Stimulated activated CD4-positive, alpha-beta T cell treated with anti-CD3 and anti-CD28 coated beads, TNF-alpha, amount 100 ng/mL, for 48 hours (primary cell): ENCODE measurements around the gene SMYD3.

Experiments used
- DNase-seq, 3 donors: peaks; one replicate each; pipeline ENCODE4 v3.0.0-alpha.2; 2020; ENCODE audit warnings: low read depth in 3 of 3

Gene SMYD3

DNA sequence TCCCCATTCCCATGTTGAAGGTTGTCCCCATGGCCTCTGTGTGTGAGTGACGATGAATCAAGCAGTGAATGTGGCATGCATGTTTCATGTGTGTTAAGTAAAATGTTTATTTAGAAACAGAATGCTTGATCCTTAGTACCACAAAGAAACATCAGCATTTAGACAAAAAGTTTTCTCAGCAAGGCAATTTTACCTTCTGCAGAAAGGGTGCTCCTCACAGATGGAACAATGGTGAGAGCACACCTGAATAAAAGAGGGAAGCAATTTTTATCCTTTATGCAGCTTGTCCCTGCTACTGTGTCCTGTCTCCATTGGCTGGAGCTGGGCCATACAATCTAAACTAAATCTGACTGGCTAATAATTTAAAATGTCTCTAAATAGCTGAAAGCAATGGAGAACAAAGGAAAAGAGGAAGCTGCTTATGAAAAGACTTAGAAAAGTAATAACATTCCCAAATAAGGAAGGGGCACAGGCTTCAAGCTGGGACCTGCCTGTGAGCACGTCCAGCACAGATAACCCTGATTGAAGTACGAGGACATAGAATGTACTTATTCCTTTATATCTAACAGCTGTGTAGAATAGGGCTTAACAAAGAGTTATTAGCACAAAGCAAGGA, 8.4 kb upstream of the SMYD3 start:
- DNase-seq: no peak

DNA sequence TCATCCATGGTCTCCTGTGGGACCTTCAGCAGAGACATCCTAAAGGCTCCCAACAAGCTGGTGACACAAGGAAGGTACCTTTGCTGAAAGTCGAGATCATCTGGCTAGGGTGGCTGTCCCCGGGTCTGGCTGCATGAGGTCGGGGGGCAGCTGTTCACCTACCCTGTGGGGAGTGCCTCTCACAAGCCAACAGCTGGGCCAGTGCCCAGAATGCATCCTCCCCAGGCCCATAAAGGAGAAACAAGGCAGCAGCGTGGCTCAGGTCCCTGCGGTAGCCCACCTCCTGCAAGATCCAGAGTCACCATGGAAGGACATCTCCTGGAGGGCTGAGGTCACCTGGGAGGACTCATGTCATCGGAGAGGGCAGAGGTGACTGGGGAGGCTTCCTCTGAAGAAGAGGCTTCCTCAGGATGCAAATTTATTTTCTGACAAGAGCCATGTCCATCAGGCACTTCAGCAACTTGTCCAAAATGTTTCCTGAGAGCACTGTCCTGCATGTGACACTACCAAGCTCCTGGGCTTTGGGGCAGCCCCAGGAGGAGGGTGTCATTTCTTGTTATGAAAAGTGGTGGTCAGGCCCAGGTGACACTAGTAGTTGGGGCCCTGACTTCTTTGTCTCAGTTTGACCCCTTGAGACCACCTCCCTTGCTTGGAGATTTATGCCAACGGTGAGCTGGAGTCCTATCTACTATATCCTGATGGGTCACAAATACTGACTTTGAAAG, 6.7 kb upstream of the SMYD3 start:
- DNase-seq: no peak

DNA sequence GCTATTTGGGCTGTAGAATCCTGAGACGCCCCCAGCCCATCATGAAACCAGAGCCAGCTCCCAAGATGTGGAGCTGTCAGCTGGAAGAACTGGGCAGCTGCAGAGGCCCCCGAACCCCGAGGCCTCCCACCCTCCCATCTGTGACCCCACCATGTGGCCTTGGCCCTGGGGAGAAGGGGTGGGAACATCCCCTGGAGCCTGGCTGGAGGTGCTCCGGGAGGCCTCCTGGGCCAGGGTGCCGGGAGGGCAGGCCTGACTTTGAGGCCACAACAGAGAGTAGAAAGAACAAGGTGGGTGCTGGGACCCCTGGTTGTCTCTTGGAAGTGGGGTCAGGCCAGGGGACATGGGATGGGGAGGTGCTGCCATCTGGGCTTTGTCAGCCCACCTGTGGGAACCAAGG, 6.0 kb upstream of the SMYD3 start:
- DNase-seq: no peak

DNA sequence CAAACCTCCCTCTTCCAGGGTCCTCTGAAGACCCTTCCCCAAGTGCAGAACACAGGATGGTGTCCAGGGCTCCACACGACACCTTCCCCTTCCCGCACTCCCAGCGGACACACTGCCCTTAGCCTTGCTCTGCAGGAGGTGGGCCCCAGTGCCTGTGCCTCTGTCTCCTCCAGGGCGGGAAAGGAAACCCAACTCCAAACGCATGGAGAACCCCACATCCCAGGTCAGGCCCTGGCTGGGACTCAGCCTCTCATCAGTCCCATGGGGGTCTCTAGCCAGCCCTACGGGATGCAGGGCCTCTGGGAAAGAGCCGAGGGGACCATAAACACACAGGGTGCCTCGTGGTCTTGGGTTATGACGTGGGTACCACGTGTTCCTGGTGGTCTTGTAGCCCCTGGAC, 5.6 kb upstream of the SMYD3 start:
- no peak for DNase-seq

DNA sequence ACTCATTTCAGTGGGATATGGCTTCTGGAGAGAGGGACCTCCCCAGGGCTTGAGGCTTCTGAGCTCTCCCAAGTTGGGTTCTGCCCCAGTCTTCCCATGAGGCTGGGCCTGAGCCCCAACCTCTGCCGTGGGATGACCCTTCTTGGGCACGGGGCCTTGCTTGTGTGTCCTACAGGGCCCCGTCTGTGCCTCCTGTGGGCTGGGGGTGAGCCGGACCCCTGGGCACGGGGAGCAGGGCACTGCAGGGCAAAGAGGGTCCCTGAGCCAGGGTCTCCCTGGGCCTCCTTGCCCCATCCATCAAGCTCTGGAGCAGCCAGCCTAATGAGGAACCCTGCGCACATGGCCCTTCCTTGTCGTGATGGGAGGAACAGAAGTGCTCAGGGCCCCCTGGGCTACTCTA, 5.2 kb upstream of the SMYD3 start:
- DNase-seq: no peak

DNA sequence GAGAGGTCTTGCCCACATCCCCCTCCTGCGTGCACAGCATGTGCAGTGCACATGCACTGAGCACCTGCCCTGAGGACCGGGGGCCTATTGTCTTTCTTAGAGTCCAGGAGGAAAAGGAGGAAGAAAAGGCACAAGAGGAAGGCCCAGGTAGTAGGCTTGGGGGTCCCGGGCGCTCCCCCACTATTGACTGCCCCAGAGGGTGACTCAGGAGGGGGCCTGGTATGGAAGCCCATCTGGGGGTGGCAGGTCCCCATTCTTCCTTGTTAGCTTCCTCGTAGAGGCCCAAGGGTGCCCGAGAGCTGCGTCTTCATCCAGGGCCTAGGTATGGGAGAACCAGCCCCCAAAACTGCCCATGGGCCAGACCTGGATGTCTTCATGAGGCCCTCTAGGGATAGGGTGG, 4.1 kb upstream of the SMYD3 start:
- no peak for DNase-seq

DNA sequence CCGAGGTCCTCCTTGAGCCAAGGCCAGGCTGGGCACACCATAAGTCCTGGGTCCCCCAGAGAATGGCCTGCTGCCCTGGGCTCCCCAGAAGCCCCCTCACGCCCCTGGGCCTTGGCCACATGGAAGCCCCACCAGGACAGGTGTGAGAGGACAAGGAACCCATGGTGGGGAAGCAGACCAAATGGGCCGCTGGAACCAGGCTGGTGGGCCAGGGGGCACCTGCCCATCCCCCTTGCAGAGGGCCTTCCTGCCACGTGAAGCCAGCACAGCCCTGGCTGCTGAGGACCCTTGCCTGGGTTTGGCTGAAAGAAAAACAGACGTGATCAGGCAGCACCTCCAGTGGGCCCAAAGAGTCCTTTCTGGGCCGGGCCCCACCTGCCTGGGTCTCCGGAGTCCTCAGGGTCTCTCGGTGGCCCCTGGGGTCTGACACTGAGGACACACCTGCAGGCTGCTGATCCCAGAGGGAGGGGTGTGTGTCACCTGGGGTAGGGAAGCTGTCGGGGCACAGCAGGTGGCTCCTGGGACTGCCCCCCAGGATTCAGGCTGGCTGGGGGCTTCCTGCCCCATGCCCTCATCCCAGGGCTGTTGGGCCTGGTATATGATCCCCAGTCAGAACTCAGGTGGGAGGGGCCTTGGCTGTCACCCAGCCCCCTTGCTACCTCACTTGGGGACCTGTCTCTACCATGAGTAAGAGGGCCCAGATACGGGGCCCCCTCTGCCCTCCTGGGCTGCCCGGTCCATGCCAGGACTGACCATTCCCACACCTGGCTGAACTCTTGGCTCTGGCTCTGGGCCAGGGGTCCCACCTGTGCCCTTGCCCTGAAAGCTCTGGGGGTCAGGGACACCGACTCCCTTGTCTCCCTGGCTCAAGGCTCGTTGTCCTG, 3.3 kb upstream of the SMYD3 start:
- DNase-seq: no peak

DNA sequence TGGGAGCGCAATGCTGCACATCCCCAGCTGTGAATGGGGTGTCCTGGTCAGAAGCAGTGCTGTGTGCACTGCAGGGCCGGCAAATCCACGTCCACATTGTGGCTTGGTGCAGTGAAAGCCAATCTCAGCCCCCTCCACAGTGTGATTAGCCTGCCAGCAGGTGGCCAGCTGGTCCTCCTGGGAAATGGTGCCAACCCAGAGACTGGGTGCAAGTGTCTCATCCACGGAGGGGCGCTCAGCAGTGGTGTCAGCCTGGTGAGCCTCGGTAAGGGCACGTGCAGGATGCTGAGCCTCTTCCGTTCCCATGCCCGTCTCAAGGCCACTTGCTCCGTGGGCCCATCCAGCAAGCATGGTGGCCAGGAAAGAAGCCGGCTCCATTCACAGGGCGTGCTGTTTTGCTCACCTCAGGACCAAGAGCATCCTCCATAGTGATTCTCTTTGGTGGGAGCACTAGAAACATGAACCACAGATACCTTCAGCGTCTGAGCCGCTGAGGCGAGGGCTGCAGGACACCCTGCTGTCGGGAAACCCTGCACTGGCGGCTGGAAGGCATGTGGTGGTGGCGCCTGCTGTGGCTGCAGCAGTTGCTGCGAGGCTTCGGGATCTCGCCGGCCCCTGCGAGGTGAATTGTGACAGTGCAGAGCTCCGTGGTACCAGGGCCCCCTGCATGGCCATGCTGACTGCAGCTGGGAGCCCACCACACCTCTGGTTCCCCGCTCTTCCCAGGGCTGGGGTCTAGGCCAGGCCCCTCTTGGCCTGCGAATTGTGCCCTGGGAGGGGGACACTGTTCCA, 2.0 kb upstream of the SMYD3 start:
- no peak for DNase-seq

DNA sequence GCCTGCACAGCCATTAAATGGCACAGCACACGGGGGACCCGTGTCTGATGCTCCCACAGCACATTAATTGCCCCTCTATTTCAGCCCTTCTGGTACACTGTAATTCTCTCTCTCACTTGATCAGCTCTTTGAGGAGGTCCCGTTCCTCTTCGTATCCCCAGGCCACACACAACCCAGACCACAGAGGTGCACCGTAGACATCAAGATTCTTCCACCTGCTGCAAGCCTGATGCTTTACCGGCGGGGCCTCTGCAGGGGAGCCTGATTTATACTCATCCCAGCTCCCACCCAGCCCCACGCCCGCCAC, 759 bp downstream of the SMYD3 start:
- no peak for DNase-seq

DNA sequence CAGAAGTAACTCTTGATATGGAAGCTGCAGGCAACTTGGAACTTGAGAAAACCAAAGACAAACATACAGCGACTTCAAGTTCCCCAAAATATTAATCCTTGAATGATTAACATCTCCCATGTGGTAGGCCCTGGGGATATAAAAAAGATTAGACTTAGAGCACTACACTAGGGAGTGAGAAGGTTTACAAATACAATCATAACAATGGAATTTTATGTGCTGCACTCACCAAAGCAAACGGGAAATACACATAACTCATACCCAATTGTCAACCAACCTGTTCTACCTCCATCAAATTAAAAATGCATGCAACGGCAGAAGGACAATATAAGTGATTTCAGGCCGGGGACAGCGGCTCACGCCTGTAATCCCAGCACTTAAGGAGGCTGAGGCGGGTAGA, 3.7 kb downstream of the SMYD3 start:
- DNase-seq: no peak

DNA sequence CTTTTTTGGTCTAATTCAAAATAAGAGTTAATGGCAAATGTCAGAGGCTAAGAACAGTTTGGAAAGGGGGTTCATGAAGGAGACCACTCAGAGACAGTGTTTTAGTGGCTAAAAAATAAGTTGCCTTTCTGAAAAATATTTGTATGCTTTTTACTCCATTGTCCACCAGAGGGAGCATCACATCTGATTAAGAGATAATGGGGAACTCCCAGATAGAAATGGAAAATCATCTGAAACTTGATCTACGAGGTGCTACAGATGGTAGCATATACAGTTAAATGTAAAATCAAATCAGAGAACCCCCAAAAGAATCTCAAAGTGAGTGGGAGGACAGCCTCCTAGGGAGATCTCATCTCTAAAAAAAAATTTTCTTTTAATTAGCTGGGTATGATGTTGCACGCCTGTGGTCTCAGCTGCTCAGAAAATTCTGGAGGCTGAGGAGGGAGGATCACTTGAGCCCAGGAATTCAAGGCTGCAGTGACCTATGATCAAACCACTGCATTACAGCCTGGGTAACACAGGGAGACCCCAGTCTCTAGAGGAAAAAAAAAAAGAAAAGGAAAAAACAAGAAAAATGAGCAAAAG, 9.7 kb downstream of the SMYD3 start:
- DNase-seq: no peak

DNA sequence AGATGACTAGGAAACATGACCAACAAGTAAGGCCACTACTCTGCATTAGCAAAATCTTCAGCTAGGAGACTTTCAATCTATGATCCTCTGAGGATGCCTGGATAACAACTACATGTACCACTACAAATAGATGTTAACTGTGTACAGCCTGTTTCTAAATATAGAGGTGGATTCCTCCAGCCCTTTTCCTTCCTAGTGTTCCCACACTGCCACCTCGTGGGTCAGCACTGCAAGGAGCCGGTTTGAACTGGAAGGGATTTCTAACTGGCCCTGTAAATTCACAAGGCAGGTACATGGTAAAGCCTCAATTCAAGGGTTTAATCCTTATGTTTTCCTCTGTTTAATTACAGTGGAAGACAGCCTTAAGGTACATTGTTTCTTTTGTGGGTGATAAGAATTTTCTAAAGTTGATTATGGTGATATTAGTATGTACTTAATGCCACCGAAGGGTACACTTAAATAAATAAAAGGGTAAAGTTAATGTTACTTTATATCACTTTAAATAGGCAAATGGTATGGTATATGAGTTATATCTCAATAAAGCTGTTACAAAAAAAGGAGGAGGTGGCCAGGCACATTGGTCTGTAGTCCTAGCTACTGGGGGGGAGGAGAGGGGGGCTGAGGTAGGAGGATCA, 14.4 kb downstream of the SMYD3 start:
- DNase-seq: peak in 2 of 3 donors; percentile 23 to 45

DNA sequence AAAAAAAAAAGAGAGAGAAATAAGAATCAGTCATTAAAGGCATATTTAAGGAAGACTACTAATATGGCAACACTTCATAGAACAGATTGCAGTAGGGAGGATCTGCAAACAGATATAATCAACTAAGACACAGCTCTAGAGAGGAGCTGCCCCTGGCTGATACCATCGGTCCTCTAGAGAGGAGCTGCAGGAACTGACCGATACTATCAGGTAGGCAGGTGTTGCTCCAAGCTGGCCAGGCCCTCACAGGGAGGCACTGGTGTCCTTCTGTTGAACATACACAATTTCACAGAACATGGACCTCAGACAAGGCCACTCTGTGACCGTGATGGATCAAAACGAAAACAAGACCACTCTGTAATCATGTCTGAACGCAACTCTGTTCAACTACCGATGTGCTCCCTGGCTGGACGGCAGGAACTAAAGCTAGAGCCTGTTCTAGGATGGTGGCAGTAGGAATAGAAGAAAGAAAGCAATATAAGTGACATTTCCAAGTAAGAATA, 15.5 kb downstream of the SMYD3 start:
- no peak for DNase-seq

DNA sequence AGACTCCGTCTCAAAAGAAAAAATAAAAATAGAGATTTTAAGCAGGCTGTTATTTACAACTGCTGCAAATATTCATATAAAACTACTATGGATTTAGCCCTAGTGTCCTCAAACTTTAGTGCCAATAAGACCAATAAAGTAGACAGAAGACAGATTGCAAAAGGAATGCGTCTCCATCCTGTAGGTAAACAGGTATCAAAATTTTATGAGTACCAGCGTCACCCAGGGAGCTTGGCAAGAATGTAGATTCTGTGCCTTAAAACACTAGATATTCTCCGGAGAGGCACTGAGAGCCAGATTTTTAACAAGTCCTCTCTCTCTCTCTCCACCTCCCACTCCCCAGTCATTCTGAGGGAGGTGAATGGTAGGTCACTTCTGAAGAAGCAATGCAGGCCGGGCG, 18.4 kb downstream of the SMYD3 start:
- DNase-seq: no peak

DNA sequence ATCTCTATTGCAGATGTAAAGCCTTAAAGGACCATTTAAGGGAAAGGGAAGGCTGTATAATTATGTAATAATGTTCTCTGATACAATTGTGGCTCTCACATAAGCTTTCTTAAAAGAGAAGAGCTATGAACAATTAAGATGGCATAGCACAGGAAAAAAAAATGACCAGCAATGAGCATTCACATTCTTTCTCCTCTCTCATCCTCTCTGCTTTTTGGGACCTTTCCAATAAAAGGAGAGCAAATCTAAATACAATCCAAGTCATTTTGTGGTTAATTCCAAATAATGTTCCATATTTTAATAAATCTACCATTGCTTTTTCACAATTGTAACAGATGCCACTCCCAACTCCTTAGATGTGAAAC, 23.5 kb downstream of the SMYD3 start:
- DNase-seq: no peak

DNA sequence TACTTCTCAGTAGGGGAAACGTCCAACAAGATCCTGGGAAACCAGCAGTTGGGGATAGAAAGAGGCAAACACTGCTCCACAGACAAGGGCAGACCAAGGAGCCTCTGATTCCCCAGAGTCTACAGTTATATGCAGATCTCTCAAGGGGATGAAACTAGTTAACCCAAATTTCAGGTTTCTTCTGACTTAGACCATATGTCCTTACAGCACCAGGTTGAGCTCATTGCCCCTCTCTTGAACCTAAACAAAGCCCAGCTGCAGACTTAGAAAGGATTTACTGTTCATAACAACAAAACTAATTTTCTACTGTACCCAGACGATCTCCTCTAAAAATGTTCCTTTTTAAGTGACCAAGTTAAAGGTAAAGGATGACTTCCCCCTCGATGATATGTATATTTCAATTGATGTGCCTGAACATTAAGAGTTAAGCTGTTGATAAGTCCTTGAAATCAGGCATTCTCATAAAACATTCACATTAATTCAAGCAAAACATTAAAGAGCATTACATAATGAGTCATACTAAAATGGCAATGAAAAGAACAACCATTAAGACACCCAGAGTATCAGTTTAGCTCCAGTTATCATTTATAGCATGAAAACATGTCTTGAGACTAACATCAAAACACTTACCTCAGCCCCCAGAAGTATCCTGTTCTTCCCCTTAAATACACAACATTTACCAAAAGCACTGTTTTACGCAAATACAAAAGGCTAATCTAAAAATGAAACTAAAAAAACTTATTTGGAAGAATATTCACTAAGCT, 24.1 kb downstream of the SMYD3 start:
- no peak for DNase-seq

DNA sequence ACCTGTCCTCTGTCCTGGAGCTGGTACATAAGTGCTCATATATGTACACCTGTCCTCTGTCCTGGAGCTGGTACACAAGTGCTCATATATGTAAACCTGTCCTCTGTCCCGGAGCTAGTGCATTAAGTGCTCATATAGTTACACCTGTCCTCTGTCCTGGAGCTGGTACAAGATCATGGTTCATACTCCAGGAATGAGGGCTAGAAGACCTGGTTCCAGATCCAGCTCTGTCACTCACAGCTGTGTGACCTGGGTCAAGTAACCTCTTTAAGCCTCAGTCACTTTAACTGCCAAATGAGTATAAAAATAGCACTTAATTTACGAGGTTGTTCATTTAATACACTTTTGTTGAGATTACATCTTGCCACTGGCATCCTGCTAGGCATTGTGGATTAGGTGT, 28.0 kb downstream of the SMYD3 start:
- no peak for DNase-seq

DNA sequence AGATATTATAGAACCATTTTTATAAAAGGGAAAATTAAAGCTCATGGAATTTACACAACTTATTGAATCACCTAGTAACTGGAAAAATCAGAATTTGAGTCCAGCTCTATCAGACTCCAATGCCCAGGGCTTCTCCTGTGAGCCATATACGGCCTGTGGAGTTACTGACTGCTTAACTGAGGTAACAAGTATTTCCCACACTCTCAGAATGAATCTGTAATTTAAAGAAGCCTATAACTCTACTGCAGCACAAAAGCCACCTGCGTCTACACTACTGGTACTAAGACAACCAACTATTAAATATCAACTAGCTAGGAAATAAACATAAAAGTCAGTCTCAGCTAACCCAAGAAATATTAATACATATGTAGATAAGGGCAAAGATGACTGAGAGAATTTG, 29.4 kb downstream of the SMYD3 start:
- DNase-seq: no peak

DNA sequence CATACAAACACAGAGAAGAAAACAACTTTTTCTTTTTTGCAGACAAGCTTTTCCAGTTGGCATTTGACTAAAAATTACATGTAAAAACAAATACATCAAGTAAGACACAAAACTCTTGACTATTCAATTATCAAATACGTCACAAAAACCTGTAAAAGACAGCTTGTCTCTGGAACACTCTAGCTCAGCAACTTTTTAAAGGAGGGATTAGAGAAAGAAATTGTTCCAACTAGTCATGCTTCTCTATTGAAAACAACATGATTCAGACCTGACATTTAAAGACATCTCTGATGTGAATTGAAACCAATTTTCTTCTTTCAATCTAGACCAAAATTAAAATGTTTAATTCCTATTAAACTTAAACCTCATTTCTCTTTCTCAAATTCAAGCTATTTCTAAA, 30.3 kb downstream of the SMYD3 start:
- no peak for DNase-seq

DNA sequence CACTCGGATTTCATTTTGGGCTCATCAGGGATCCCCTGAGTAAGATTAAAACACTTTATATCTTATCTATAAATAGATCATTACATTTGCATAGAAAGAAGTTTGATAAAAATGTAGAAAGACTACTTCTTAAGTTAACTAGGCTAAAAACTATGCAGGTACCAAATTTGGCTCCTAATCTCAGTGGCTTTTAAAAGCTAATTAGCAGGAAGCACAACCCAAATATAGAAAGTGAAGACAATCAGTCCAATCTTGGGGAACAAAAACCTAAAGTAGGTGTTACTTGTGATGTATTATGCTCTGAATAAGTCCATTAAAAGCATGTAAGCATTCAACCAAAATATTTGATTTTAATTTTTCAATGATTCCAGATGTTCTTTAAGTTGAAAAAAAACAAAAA, 35.4 kb downstream of the SMYD3 start:
- no peak for DNase-seq

DNA sequence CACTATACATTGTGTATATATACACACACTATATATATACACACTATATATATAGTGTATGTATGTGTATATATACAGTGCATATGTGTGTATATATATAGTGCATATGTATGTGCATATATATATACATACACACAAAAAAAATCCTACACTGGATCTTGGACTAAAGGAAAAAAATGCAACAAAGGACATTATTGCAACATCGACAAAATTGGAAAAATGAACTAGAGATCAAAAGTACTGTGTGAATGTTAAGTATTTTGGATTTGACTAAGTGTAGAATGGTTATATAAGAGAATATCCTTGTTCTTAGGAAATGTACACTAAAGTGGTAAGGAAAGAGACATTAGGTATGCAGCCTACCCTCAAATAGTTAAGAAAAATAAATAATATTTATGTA, 36.5 kb downstream of the SMYD3 start:
- DNase-seq: no peak
